Thyroid gland (tissue), 4 donors: ENCODE measurements around the gene LRBA.

Experiments
- POLR2A ChIP-seq, 2 donors: fragments of 450-650 bp; IDR thresholded peaks; one replicate each; pipeline ENCODE4 v1.6.1; 2017; ENCODE audit warnings: antibody characterized with exemption in 2 of 2, mild to moderate bottlenecking in 2 of 2, moderate library complexity in 1 of 2
- TF ChIP-seq, protein P1 (sequence below), 6 experiments: fragments of 200-600 bp in 3 of 6; fragments of 450-650 bp in 3 of 6; sonication (generic) in 3 of 6; IDR thresholded peaks; one replicate each; pipeline ENCODE4 v1.5.1; 2016 to 2019; ENCODE audit warnings: antibody characterized with exemption in 6 of 6, mild to moderate bottlenecking in 2 of 6, inconsistent platforms in 1 of 6, moderate library complexity in 1 of 6

DNA sequence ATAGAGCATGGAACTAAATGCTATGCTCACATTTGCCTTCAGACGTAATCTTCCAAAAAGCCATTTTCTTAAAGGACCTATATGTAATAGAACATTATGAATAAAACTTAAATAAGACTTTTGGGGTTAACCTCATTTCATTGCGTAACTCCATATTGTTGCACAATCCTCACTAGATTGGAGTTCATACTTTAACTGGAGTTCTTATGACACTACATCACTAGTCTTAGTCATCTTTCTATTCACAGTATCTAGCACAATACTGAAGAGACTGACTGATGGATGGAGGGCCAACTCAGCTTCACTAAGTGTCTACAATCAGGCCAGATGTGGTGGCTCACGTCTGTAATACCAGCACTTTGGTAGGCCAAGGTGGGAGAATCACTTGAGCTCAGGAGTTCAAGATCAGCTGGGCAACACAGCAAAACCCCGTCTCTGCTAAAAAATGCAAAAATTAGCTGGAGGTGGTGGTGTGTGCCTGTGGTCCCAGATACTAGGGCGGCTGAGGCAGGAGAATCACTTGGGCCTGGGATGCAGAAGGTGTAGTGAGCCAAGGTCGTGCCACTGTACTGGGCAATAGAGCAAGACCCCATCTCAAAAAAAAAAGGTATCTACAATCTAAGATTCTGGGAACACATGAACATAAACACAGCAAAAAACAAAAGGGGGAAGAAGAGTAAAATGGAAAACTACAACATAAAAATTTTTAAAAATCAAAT, 513.9 kb downstream of the LRBA start:
- TF ChIP-seq, protein P1, sequence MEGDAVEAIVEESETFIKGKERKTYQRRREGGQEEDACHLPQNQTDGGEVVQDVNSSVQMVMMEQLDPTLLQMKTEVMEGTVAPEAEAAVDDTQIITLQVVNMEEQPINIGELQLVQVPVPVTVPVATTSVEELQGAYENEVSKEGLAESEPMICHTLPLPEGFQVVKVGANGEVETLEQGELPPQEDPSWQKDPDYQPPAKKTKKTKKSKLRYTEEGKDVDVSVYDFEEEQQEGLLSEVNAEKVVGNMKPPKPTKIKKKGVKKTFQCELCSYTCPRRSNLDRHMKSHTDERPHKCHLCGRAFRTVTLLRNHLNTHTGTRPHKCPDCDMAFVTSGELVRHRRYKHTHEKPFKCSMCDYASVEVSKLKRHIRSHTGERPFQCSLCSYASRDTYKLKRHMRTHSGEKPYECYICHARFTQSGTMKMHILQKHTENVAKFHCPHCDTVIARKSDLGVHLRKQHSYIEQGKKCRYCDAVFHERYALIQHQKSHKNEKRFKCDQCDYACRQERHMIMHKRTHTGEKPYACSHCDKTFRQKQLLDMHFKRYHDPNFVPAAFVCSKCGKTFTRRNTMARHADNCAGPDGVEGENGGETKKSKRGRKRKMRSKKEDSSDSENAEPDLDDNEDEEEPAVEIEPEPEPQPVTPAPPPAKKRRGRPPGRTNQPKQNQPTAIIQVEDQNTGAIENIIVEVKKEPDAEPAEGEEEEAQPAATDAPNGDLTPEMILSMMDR (IDR thresholded peaks at IDR 0.05) = no peak
- TF ChIP-seq POLR2A (IDR thresholded peaks at IDR 0.05) = no peak
